ENCODE data around the gene NEMF. TPM values are rescaled to one million over a fixed set of nuclear protein-coding genes. Genes with fewer than 3 reads are reported as not detected.
"Not testable (repeated sequence)": the region's sequence is repeated elsewhere in the genome, so short reads cannot be mapped to it uniquely, and the experiment has no call there.

NEMF gene
- total RNA-seq, 1 donor from 2014 or later = 87.9 TPM

- TF ChIP-seq CTCF (conservative IDR thresholded peaks at IDR 0.05) = no peak
- no peaks in the 10 kb centered on the region for H3K4me1 Mint-ChIP-seq (ENCODE audit: unreplicated experiment)
- H3K9me3 Mint-ChIP-seq = peaks cover 9% of the 10 kb centered on the region
- no peak for DNase-seq (ENCODE audit: extremely low spot score, unreplicated experiment)
- no peak overlapping the region for H3K4me3 Mint-ChIP-seq
- peaks cover 49% of the 10 kb centered on the region for H3K36me3 Mint-ChIP-seq
- H3K27me3 Mint-ChIP-seq = no peaks in the 10 kb centered on the region
- no peak overlapping the region for H3K27ac Mint-ChIP-seq
These were observed 32.4 kb downstream of the NEMF start for GRCh38 chr14:49820176-49820575.

- no peak overlapping the region for H3K27ac Mint-ChIP-seq
- no peak for DNase-seq (ENCODE audit: extremely low spot score, unreplicated experiment)
- no peak for TF ChIP-seq CTCF (conservative IDR thresholded peaks at IDR 0.05)
- peaks cover 9% of the 10 kb centered on the region for H3K9me3 Mint-ChIP-seq
- H3K36me3 Mint-ChIP-seq = peaks cover 57% of the 10 kb centered on the region
- H3K27me3 Mint-ChIP-seq = no peaks in the 10 kb centered on the region
- H3K4me3 Mint-ChIP-seq = no peak overlapping the region
- no peaks in the 10 kb centered on the region for H3K4me1 Mint-ChIP-seq (ENCODE audit: unreplicated experiment)
These were observed 35.7 kb downstream of the NEMF start for GRCh38 chr14:49816844-49817243.

GRCh38 chr14:49816118-49816517 is 36.5 kb downstream of the NEMF start:
- peaks cover 62% of the 10 kb centered on the region for H3K36me3 Mint-ChIP-seq
- DNase-seq (ENCODE audit: extremely low spot score, unreplicated experiment); H3K4me1 Mint-ChIP-seq (ENCODE audit: unreplicated experiment); H3K27ac Mint-ChIP-seq; H3K9me3 Mint-ChIP-seq; H3K27me3 Mint-ChIP-seq; H3K4me3 Mint-ChIP-seq: not testable (repeated sequence)

- Mint-ChIP-seq H3K27me3 (no peaks in the 10 kb centered on the region), H3K4me3 (no peak overlapping the region), H3K9me3 (no peaks in the 10 kb centered on the region), H3K36me3 (peaks cover 51% of the 10 kb centered on the region), H3K4me1 (ENCODE audit: unreplicated experiment) (no peaks in the 10 kb centered on the region), H3K27ac (no peak overlapping the region)
- TF ChIP-seq CTCF (conservative IDR thresholded peaks at IDR 0.05) = no peak
- DNase-seq (ENCODE audit: extremely low spot score, unreplicated experiment) = no peak
These were observed 43.8 kb downstream of the NEMF start for GRCh38 chr14:49808780-49809179.

GRCh38 chr14:49796025-49796424 is 56.6 kb downstream of the NEMF start:
- Mint-ChIP-seq H3K36me3 (peaks cover 37% of the 10 kb centered on the region), H3K9me3 (no peaks in the 10 kb centered on the region)

GRCh38 chr14:49792618-49793017 is 60.0 kb downstream of the NEMF start:
- H3K27me3 Mint-ChIP-seq = no peaks in the 10 kb centered on the region
- no peak for TF ChIP-seq CTCF (conservative IDR thresholded peaks at IDR 0.05)
- H3K27ac Mint-ChIP-seq = no peak overlapping the region
- peaks cover 33% of the 10 kb centered on the region for H3K36me3 Mint-ChIP-seq
- H3K4me1 Mint-ChIP-seq (ENCODE audit: unreplicated experiment) = no peaks in the 10 kb centered on the region
- no peak for DNase-seq (ENCODE audit: extremely low spot score, unreplicated experiment)
- H3K4me3 Mint-ChIP-seq = no peak overlapping the region
- no peaks in the 10 kb centered on the region for H3K9me3 Mint-ChIP-seq

More at GRCh38 chr14:49796025-49796424, 56.6 kb downstream of the NEMF start:
- Mint-ChIP-seq H3K27ac (no peak overlapping the region), H3K4me1 (ENCODE audit: unreplicated experiment) (no peaks in the 10 kb centered on the region), H3K4me3 (no peak overlapping the region), H3K27me3 (no peaks in the 10 kb centered on the region)
- no peak for DNase-seq (ENCODE audit: extremely low spot score, unreplicated experiment)
- TF ChIP-seq CTCF (conservative IDR thresholded peaks at IDR 0.05) = no peak

All from type B pancreatic cell (in vitro differentiated cells).